ENCODE measurements around the gene BEGAIN.

The BEGAIN gene

DNA sequence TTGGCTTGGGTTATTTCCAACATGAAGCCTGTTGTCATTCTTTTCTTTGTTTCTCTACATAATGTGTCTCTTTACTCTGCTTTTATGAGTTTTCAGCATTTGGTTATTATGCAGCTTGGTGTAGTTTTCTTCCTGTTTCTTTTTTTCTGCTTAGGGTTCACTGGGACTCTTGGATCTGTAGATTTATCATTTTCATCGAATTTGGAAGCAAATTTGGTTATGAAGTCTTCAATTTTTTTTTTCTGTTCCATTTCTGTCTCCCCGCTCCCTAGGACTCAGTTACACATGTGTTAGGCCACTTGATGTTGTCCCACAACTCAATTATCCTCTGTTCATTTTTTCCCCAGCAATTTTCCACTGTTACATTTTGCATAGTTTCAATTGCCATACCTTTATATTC lies 13.8 kb upstream of the BEGAIN start:
- DNase-seq (ENCODE audit: low read depth in 2 of 2): no peak

DNA sequence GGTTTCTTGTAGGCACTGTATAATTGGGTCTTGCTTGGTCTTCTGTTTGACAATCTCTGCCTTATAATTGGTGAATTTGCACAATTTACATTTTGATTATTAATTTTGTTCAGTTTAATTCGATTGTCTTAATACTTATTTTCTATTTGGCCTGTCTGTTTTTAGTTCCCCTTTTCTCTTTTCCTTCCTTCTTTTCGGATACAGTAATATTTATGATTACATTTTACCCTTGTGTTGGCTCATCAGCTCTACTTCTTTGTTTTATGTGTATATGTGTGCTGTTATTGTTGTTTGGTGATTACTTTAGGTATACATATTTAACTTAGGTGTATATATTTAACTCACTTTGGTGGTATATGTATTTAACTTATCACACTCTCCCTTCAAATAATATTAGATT lies 12.8 kb upstream of the BEGAIN start:
- no peak for DNase-seq (ENCODE audit: low read depth in 2 of 2)

DNA sequence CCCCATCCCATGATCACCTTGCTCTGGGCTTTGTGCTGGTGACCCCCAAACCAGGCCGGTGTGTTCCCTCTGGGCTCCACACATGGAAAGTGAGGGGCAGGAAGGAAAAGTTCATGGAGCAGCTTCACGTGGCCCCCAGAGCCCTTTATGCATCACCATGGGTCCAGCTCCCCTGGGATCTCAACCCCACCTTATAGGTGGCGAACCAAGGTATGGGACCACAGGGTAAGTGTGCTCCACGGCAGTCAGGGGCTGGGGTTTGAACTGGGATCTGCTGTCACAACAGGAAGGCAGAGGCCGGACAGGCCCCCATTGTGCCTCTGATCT lies 7.4 kb upstream of the BEGAIN start:
- DNase-seq (ENCODE audit: low read depth in 2 of 2): no peak

DNA sequence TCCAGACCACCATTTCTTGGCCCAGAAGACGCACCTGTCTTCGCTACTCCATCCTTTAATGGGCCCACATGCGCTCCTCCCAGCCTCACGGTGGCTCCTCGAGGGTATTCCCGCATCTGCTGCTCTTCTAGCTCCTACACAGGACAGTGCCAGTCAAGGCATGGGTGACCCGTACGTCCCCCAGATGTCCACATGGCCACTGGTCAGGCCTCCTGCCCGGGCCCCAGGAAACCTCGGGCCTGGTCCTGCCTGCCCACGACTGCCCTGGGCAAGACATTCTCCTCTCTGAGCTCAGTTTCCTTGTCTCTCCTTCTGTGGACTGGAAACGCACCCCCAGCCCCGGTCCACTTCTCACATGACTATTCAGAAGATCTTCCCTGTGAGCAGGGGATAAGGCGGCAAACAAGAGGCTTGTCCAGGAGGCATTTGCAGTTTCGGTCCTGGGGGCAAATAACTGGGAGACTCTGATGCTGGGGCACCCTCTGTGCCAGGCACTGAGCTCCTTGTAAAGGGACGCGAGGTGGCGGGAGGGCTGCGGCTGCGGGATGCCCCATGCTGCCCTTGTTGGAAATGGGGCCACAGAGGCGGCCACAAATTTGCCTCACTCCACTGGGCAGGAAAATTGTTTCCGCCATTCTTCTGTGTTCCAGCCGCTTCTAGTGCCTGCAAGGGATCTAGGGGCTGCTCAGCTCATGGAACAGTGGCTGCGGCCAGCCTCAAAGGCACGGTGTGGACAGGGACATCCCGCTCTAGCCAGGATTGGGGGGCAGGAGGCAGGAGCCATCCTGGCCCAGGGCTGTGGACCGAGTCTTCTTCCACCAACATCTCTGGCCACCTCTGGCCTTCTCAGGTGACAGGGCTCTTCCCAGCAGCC lies 6.8 kb upstream of the BEGAIN start:
- no peak for DNase-seq (ENCODE audit: low read depth in 2 of 2)

DNA sequence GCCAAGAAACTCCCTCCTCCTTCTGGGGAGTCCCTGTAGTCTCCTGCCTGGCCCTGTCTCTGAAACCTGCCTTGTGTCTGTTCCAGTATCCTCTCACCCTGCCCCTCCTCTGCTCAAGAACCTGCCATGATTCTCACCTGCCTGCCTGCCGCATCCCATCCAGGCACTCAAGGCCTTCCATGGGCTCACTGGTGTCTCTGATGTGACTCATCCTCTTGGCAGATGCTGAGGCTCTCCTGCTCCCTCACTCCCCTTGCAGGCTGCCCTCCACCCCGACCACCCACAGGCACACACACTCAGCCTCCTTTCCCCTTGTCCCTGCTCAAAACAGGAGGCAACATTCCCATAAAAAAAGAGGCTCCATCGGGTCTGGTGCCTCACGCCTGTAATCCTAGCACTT lies 5.8 kb upstream of the BEGAIN start:
- DNase-seq (ENCODE audit: low read depth in 2 of 2): no peak

DNA sequence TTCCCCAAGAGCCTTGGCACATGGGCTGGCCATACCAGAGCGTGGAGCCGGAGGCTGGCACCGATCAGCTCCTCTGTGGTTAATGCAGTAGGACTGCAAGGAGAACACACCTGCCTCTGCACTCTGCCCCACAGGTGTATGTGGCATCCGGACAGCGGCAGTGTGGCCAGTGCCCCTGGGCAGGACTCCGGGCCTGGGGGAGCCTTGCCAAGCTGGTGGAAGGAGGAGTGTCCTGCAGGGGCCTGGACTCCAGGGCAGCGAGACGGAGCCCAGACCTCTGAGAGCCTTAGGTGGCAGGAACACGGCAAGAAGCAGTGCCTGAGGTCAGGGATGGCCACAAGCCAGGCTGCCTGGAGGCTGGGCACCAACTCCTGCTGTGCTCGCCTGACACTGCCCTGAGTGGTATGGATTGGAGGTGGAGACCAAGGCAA lies 5.3 kb upstream of the BEGAIN start:
- no peak for DNase-seq (ENCODE audit: low read depth in 2 of 2)

DNA sequence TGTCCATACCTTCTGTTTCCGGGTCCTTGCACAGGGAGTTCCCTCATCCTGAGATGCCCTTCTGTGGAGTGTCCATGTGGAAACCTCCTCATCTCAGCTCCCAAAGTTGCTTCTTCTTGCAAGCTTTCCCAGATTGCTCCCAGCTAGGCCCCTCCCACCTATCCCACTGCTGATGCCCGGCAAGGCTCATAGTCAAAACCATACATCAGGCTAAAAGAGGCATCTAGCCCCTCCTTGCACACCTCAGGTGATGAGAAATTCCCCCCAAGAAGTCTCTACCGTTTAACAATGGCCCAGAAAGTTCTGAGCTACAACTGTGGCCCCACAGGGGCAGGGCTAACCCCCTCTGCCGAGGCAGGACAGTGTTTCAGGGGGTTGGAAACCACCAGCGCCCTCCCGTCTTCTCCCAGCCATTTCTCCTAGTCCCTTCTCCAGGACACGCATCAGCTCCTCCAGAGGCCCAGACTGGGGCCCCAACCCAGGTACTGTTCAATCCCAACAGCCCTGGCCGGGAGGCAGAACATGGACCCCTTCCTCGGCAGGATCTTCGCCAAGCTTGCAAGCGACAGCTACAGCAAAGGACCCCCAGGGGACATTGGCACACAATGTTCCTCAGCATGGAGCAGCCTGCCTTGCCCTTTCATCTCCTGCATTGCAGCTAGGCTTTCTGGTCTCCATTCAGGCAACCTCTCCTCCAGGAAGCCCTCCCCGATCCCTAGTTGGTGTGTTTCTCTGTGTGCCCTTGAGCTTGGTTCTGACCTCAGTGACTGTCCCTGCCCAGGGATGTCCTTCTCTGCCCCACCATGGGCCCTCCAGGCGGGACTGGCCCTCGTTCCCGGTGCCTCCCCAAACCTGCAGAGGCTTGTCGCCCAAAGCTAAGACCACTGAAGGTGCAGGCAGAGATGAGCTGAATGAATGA lies 4.5 kb upstream of the BEGAIN start:
- no peak for DNase-seq (ENCODE audit: low read depth in 2 of 2)

DNA sequence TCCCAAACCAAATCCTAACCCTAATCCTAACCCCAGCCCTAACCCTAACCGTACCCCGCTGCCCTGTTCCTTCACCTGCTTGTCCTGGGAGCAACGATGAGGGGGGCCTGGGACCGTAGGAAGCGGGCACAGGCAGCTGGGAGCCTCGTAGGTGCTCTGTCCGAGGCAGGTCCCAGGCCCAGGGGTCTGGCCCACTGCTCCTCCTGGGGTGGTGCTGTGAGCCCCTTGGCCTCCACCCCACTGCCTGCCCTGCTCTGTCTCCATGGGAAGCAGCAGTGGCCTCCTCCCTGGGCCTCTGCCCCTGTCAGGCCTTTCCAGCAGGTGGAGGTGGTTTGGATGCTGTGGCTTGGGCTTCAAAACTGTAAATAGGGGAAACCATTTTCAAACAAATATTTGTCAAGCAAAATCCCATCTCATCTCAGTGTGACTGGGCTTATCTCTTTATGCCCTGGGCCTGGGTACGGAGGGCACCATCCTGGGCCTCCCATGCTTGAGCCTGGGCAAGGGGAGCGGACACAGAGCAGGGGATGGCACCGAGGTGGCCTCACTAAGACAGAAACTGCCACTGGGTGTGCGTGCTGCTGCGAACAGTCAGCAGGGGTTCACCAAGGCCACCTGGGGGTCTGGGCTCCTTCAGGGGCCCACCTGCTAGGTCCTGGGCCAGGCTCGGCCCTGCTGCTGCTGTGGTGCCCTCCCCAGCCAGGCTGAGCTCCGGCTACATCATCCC lies 3.7 kb upstream of the BEGAIN start:
- DNase-seq (ENCODE audit: low read depth in 2 of 2): no peak

DNA sequence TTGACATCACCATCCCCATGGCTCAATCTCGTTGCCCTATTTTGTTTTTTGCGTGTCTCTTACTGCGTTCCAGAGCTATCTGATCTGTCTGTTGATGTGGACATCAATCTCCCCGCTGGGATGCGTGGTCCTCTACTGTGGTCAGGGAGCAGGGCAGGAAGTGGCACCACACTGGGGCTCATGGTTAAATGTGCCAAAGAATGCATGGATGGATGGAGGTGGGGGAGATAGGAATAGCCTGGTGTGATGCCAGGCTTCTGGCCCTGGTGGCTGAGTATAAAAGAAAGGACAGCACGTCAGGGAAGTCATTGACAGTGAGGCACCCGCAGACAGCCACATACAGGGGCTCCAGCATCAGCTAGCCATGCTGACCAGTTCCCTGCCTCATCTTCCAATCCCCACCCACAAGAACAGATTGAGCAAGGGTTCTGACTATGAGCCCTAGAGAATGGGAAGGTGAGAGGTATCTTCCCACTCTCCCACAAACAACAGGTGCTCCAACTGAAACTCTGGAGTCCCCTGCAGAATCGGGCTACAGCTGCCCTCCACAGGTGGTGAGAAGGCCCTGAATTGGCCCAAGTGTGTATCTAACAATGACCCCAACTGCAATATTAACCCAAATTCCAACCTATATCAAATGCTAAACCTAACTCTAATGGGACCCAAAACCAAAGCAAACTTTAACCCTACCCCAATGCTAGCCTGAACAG lies 2.7 kb upstream of the BEGAIN start:
- DNase-seq (ENCODE audit: low read depth in 2 of 2): no peak

DNA sequence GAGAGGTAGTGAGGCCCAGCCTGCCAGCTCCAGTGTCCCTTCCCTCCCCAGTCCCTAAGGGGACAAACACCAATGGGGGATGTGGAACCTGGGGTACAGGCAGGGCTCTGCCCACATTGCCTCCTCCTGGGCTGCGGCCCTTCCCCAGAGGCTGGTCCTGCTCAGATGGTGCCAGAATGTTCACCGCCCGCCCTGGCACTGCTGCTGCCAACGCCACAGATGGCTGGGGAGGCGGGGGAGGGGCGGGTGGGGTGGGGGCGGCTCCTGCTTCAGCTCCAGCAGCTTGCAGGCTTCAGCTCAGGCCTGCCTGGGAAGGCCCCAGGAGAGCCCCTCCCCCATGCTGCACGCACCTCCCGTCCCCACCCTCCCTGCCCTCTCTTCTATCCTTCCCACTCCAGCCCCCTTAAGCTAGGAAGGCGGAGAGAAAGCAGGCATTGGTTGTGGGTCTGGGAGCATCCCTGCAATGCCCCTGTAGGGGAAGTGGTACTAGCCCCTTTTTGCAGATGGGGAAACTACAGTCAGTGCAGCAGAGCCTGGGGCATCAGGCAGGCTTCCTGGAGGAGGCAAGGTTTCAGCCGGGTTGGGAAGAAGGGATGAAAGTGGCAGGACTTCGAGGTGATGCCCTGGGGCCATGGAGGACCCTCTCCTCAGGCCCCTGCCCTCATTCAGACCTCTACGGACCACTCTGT lies 2.0 kb upstream of the BEGAIN start:
- DNase-seq (ENCODE audit: low read depth in 2 of 2): no peak

DNA sequence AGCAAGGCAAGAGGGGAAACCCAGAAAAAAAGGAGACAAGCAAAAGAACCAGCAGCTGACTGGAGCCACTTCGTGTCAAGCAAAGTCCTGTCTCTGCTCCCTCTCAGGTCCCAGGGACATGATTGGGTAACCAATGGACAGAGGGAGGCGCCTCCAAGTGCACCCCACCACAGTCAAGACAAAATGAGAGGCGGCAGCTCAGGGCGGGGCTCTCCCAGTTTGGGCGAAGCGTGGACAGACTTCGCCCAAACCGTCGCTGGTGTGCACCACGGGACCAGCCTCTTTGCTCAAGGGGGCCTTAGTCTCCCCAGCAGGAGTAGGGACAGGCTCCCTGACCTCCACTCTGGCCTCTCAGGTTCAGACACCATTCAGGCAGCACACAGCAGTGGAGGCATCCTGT lies 1.5 kb upstream of the BEGAIN start:
- DNase-seq (ENCODE audit: low read depth in 2 of 2): no peak

DNA sequence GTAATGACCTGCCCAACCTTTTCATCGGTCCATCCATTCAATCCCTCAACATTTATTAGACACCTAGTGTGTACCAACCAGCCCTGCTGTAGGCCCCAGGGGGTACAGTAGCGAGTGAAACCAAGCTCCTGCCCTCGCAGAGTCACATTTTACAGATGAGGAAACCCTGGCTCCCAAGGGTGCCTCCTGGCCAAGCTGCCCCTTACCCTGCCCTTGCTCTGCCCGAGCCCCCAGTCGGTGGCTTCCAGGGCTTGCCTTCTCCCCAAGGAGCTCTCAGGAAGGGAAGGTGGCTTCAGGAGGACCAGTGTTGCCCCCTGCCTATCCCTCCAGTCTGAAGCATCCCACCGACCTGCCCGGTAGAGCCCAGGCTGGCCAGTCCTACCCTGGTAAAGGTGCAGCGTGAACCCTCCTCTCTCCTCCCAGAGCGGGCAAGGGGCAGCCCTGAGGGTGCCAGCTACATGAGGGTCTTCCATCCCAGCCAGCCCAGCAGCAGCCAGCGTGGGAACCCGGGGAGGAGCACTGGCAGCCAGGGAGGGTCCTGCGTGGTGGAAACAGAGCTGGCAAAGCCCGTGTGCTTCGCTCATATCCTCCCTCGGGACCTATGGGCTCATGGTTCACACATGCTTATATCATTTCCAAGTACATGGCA lies 670 bp upstream of the BEGAIN start:
- DNase-seq (ENCODE audit: low read depth in 2 of 2): no peak

DNA sequence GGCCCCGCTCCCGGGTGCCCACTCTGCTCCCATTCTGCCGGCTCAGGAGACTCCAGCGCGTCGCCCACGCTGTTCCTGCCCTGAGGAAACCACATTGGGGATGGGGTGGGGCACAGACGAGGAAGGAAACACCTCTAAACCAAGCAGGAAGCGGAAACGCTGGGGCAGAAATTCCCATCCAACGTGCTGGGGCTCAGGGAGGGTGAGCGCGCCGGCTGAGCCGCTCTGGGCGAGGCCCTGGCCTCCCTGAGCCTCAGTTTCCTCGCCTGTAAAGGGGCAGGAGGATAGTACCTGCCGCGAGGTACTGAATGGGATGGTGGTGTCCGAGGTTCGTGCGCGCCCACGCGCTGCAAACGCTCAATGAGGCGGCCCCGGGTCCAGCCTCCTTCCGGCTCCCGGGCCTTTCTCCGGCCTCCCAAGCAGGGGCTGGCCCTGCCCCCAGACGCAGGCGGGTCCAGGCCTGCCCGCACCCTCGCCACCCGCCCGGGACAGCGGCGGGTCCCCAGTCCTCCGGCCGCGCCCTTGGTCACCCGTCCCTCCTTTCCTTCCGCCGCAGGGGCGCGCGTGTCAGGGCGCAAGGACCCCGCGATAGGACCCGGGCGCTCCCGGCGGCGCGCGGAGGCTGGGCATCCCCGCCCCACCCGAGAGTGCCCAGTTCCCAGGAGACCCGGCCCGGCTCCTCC lies 673 bp downstream of the BEGAIN start:
- no peak for DNase-seq (ENCODE audit: low read depth in 2 of 2)

DNA sequence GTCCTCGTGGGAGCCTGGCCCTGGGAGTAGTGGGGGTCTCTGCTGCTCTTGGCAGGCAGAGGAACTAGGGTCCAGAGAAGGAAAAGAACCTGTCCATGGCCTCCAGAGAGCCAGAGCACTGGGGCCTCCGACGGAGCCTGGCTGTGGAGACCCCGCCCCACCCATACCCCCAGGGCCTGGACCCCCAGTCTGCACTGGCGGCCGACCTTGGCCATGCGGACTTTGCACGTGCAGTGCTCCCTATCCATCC lies 1.1 kb downstream of the BEGAIN start:
- no peak for DNase-seq (ENCODE audit: low read depth in 2 of 2)

DNA sequence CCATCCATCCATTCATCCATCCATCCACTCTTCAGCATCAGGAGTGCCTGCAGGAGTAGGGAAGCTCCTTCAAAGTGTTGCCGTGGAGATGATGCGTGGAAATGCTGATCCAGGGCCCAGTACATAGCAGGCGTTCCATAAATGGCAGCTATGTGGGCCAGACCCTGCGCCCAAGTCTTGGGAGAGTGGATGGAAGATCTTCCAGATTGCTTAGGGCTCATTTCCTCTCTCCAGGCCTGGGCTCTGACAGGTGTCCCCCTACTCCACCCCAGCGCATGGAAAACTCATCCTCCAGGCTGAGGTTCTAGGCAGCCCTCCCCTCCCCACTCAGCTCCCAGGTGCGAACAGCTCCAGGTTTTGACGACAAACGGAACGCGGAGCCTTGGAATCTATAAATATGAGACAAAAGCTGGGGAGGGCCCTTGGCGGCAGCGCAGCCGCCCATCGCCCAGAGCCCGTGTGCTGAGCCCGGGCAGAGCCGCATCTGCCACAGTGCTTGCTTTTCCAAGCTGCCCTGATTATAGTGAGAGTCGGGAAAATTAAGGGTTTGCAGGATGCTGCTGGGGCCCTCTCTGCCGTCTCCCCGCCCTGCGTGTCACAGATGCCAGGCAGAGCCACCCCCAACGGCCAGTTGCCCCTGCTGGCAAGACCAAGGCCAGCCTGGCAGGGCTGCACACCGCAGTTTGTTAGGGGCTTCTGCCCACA lies 1.6 kb downstream of the BEGAIN start:
- no peak for DNase-seq (ENCODE audit: low read depth in 2 of 2)

DNA sequence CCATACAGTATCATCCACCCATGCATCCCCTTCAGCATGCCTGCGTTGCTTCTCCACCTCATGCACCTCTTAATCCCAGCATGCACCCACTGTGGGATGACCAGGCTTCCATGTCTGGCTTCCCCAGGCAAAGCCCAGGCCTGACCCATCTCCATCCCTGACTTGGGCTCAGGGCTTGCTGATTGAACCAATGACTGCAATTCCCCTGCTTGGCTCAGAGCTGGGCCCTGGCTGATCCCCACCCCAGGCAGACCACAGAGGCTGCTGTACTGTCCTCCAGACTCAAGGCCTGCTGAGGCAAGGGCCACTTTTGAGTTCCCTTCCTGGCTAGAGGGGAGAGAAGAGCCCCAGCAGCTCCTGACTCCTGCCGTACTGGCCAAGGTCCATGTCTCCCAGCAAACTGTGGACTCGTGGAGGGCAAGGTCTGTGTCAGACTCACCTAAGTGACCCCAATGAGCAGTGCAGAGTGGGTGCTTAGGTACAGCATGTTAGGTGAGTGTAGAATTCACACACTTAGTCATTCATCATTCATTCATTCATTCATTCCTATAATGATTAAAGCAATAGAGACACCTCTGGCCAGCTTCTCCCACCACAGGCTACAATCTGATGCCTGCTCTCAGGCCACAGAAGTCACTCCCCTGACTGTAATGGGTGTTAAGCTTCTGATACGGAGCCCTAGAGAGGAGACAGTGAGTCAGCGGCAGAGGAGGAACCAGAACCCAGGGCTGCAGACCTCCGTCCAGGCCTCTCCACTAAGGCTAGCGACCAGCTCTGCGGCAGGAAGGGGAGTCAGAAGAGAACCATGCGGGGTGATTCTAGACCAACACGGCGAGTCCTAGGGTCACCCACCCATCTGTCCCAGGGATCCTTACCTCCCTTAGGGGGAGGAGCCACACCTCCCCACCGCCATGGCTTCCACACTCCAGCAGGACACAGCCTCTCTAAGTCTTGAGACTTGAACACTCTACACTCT lies 2.9 kb downstream of the BEGAIN start:
- DNase-seq (ENCODE audit: low read depth in 2 of 2): no peak

DNA sequence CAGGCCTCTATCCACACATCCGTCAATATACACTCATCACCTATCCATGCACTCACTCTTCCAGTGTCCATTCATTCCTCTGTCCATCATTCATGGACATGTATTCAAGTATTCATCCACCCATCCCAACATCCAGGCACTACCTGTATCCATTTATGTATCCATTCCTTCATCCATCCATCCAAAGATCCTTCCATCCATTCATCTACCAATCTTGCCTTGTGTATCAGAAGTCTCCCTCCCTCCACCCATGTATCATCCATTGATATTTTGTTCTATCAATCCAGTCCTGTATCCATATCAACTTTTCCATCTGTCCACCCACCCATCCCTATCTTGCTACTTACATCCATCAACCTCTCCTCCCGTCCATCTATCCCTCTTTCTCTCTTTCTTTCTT lies 4.0 kb downstream of the BEGAIN start:
- DNase-seq (ENCODE audit: low read depth in 2 of 2): no peak

DNA sequence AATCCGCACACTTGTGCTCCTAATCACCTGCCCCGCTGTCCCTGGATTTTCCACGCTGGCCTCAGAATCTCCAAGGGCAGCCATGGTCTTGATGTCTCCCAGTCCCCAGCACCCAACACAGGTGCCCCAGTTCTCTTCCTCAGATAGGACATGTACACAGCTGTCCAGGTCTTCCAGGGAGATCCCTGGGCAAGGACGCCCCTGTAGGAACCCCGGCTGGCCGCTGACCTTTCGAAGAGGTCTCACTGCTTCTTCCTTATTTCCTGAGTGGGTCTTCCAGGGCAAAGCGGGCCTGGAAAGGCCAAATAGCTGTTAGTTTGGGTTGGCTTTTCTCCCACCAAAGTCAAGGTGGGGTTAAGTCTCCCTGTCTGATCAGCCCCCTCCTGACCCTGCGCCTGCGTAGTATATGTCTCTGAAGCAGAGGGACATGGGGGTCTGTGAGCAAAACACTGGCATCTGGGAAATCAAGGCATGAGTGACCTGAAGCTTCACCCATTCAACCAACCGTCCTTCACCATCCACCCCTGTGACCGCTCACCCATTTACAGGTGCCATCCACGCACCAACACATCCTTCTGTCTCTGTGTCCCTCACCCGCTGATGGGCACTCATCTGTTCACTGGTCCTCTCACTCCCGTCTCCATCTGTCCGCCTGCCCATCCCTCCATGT lies 4.6 kb downstream of the BEGAIN start:
- DNase-seq (ENCODE audit: low read depth in 2 of 2): no peak

Measured in stimulated activated CD4-positive, alpha-beta T cell treated with anti-CD3 and anti-CD28 coated beads, Interleukin-1b, Interleukin-23, amount 100 ng/mL, for 1 hour (primary cell).